ENCODE results near the gene LASP1. TPM values are rescaled to one million over a fixed set of nuclear protein-coding genes. Genes with fewer than 3 reads are reported as not detected.

LASP1 gene
- total RNA-seq, 1 donor from 2014 or later: 69.0 TPM

DNA sequence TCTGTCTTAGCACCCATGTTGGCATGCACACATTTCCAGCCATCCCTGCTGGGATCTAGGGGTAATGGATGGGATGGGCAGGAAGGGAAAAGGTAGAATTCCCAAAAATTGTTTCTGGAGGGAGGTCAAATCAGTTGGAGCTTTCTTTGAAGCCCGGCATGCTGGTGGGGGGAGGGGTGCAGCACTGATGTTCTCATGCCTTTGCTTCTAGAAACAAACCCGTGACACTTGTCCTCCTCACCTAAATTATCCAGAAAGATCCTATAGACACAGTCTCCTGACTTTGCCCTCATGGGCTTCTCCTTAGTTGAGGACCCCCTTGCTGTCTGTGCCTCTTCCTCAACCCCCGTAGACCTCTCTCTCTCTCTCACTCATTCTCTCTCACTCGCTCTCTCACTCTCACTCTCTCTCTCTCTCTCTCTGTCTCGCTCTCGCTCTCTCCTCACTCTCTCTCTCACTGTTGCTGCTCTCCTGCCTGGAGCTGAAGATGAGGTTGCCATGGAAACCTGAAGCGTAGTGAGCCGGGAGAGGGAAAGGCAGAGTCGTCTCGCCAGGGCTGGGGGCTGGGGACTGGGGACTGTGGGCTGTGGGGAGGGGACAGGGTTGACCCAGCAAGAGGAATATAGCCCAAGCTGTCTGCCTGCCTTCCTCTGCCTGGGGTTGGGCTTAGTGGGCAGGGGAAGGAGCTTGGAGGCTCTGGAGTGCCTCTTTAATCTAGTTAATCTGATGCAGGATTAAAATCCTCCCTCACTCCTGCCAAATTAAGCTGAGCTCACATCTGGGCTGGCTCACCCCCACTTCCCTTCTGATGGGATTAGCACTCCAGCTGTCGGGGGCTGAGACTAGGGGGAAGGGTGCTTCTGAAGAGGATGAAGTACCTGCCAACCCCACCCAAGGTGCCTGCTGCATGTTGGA is 16.1 kb downstream of the LASP1 start:
- Histone ChIP-seq H3K27ac (peak overlapping the region; percentile 14), H3K9me3 (no peaks in the 10 kb centered on the region), H3K27me3 (no peaks in the 10 kb centered on the region), H3K4me1 (peaks cover 57% of the 10 kb centered on the region), H3K36me3 (peaks cover 0 to 27% of the 10 kb centered on the region in 2 donors), H3K4me3 (no peak overlapping the region)
- TF ChIP-seq, protein P1, sequence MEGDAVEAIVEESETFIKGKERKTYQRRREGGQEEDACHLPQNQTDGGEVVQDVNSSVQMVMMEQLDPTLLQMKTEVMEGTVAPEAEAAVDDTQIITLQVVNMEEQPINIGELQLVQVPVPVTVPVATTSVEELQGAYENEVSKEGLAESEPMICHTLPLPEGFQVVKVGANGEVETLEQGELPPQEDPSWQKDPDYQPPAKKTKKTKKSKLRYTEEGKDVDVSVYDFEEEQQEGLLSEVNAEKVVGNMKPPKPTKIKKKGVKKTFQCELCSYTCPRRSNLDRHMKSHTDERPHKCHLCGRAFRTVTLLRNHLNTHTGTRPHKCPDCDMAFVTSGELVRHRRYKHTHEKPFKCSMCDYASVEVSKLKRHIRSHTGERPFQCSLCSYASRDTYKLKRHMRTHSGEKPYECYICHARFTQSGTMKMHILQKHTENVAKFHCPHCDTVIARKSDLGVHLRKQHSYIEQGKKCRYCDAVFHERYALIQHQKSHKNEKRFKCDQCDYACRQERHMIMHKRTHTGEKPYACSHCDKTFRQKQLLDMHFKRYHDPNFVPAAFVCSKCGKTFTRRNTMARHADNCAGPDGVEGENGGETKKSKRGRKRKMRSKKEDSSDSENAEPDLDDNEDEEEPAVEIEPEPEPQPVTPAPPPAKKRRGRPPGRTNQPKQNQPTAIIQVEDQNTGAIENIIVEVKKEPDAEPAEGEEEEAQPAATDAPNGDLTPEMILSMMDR (IDR thresholded peaks at IDR 0.05): no peak
- no peak for TF ChIP-seq POLR2A (IDR thresholded peaks at IDR 0.05)
- TF ChIP-seq POLR2AphosphoS5 (IDR thresholded peaks at IDR 0.05; ENCODE audit: insufficient read depth in 1 of 2, low read depth in 1 of 2): no peak
- DNase-seq (ENCODE audit: extremely low spot score in 2 of 2): no peak
- intact Hi-C loops (cut with DNase I): no loop called here

DNA sequence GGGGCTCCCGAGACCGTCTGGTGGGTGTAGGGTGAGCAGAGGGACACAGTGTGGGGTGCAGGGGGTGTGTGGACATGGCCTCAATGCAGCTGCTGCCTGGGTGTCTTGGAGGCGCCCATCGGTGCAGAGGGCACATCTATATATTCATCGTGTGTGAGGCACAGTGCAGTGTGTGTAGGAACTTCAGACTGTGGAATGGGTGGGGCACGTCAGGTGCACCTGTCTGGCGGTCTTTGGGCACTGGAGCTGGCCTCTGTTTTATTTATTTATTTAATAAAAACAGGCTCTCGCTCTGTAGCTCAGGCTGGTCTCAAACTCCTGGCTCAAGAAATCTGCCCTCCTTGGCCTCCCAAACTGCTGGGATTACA is 16.8 kb downstream of the LASP1 start:
- Histone ChIP-seq H3K36me3 (peaks cover 0 to 32% of the 10 kb centered on the region in 2 donors), H3K27me3 (no peaks in the 10 kb centered on the region), H3K9me3 (no peaks in the 10 kb centered on the region), H3K4me1 (peaks cover 50% of the 10 kb centered on the region), H3K4me3 (no peak overlapping the region), H3K27ac (peak overlapping the region; percentile 1)
- intact Hi-C loops (cut with DNase I): no loop called here
- TF ChIP-seq, protein P1 (IDR thresholded peaks at IDR 0.05): no peak
- TF ChIP-seq POLR2A (IDR thresholded peaks at IDR 0.05) (no peak), POLR2AphosphoS5 (IDR thresholded peaks at IDR 0.05; ENCODE audit: insufficient read depth in 1 of 2, low read depth in 1 of 2) (no peak)
- DNase-seq (ENCODE audit: extremely low spot score in 2 of 2): no peak

DNA sequence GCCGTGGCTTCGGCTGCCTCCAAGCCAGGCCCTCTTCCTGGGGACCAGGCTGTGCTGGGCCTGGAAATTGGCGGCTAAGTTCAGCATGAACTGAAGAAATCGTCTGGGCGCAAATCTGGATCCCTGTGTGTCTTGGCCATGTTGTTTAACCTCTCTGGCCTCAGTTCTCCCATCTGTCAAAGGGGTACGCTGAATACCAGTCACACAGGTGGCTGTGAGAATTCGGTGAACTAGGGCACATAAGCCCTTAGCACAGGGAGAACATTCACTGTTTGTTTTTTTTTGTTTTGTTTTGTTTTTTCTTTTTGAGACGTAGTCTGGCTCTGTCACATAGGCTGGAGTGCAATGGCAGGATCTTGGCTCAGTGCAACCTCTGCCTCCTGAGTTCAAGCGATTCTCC is 19.0 kb downstream of the LASP1 start:
- no peak for DNase-seq (ENCODE audit: extremely low spot score in 2 of 2)
- no peak overlapping the region for H3K27ac ChIP-seq
- peaks cover 47% of the 10 kb centered on the region for H3K4me1 ChIP-seq
- no peak for TF ChIP-seq POLR2AphosphoS5 (IDR thresholded peaks at IDR 0.05; ENCODE audit: insufficient read depth in 1 of 2, low read depth in 1 of 2)
- no peak for TF ChIP-seq POLR2A (IDR thresholded peaks at IDR 0.05)
- TF ChIP-seq, protein P1 (IDR thresholded peaks at IDR 0.05): no peak
- intact Hi-C loops (cut with DNase I): no loop called here
- no peaks in the 10 kb centered on the region for H3K27me3 ChIP-seq
- H3K4me3 ChIP-seq: no peak overlapping the region
- H3K9me3 ChIP-seq: no peaks in the 10 kb centered on the region
- H3K36me3 ChIP-seq: peaks cover 0 to 48% of the 10 kb centered on the region in 2 donors

DNA sequence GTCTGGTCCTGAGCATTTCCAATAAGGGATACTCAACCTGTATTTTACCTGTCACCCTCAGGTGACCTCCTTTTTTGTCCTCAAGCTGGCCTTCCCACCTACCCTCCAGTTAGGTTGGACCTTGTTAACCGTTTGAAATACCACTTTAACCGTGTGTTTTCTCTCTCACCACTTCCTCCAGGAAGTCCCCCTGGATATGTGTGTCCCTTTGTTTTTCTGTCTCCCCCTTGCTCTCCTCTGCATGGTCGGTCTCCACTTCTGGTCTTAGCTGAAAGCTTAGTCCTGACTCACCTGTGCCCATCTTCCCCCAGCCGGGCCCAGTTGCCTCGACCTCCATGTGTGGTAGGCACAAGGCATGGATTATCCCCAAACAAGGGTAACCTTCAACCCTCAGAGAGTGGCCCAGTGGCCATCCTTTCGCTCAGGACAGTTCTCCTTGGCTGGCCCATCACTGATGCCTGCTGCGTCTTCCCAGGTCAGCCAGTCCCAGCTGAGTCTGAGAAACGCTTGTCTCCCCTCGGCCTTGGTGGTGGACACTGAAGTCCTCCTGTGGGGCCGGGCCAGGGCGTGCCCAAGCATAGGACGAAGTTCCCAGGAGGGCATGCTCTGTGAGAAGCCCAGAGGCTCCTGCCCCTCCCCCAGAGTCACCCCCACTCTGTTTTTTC is 20.0 kb downstream of the LASP1 start:
- intact Hi-C loops (cut with DNase I): no loop called here
- H3K4me1 ChIP-seq: peaks cover 47% of the 10 kb centered on the region
- H3K27me3 ChIP-seq: no peaks in the 10 kb centered on the region
- TF ChIP-seq, protein P1 (IDR thresholded peaks at IDR 0.05): no peak
- TF ChIP-seq POLR2A (IDR thresholded peaks at IDR 0.05) (no peak), POLR2AphosphoS5 (IDR thresholded peaks at IDR 0.05; ENCODE audit: insufficient read depth in 1 of 2, low read depth in 1 of 2) (no peak)
- H3K9me3 ChIP-seq: no peaks in the 10 kb centered on the region
- no peak for DNase-seq (ENCODE audit: extremely low spot score in 2 of 2)
- H3K36me3 ChIP-seq: peaks cover 0 to 52% of the 10 kb centered on the region in 2 donors
- H3K4me3 ChIP-seq: no peak overlapping the region
- H3K27ac ChIP-seq: no peak overlapping the region

DNA sequence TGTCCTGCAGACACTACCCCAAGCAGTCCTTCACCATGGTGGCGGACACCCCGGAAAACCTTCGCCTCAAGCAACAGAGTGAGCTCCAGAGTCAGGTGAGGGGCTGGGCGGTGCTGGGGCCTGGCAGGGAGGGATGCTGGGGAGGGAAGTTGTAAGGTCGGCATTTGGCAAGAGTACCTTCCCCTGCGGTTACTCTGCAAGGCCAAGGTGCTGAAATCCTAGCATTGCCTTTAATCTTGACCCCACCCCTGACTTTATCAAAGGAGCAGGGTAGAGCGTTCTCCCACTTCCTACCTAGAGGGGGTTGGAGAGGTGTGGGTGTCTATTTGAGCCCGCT is 20.5 kb downstream of the LASP1 start:
- peaks cover 46% of the 10 kb centered on the region for H3K4me1 ChIP-seq
- H3K27ac ChIP-seq: no peak overlapping the region
- intact Hi-C loops (cut with DNase I): no loop called here
- no peak for TF ChIP-seq POLR2A (IDR thresholded peaks at IDR 0.05)
- no peaks in the 10 kb centered on the region for H3K9me3 ChIP-seq
- DNase-seq (ENCODE audit: extremely low spot score in 2 of 2): no peak
- H3K4me3 ChIP-seq: no peak overlapping the region
- no peaks in the 10 kb centered on the region for H3K27me3 ChIP-seq
- peaks cover 0 to 55% of the 10 kb centered on the region in 2 donors for H3K36me3 ChIP-seq
